Left ventricle myocardium superior (tissue), 1 donor: ENCODE results near the gene ARHGEF1. TPM values are rescaled to one million over a fixed set of nuclear protein-coding genes. Genes with fewer than 3 reads are reported as not detected.
A peak's percentile ranks its signal among the peaks of the same experiment; 100 is the strongest.

Experiments used
- ATAC-seq: fragments of 200-7000 bp; cut with Tn5 transposase; one replicate; pipeline ENCODE4 v1.9.1; 2020; ENCODE audit warnings: mild to moderate bottlenecking, moderate library complexity
- DNase-seq: peaks from one replicate; pipeline ENCODE4 v3.0.0-alpha.2; 2020
- intact Hi-C: fragments of 100-400 bp; cut with micrococcal nuclease; formaldehyde crosslinking; loops from one replicate; pipeline ENCODE4 v1.11.0; 2022
- total RNA-seq: library from RNA; stranded (reverse); fragmentation: NEBNext Ultra II Directional; extraction: Animal tissue kit (Norgen Biotek cat#: 25700); gene quantifications from one replicate; pipeline ENCODE4 v1.2.1, GENCODE V29; 2021
- donor health status: DM: no; HTN: yes; CAD: no; lungs with severe emphysema.

Gene ARHGEF1
- total RNA-seq, 1 donor from 2014 or later, result 26.9 TPM

DNA sequence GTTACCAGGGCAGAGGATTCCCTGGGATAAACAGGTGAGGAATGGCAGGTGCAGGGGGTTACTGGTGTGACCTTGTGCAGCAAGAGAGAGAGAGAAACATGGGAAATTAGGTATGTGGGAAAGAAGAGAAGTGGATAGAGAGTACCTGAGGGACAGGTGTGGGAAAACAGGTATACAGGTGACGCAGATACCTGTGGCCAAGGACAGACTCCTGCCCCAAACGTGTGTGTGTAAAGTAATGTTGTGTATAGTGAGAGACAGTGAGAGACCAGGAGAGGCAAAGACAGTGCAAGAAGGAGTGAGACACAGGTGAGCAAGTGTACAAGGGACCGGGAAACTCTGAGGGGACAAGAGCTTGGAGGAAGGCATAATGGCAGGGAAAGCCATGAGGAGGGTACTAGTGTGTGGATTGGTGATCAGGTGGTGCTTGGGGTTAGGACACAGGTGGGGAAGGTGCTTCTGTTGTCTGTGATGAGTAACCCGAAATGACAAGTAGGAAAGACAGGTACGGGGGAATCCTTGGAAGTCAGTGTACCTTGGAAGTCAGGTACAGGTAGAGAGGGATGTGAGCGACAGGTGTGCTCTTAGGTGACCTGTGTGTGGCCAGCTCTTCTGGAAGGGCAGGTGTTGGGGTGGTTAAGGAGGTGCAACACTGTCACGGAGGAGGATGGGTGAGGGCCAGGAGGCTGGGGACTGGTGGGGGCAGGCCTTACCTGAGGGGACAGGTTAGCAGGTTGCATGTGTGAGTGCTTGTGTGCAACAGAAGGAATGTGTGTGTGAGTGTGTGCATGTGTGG lies 42.4 kb downstream of the ARHGEF1 start:
- no peak for DNase-seq
- no peak for ATAC-seq
- intact Hi-C loops, result no loop called here

GRCh38 chr19:41926028-41926762 lies 43.2 kb downstream of the ARHGEF1 start:
- DNase-seq (no peak), ATAC-seq (no peak)
- intact Hi-C loops, result no loop called here

- intact Hi-C loops, result no loop called here
- no peak for ATAC-seq
- no peak for DNase-seq
Observed at GRCh38 chr19:41926763-41927496, 43.9 kb downstream of the ARHGEF1 start.

- ATAC-seq (no peak), DNase-seq (no peak)
- intact Hi-C loops, result no loop called here
Observed at GRCh38 chr19:41927497-41928192, 44.7 kb downstream of the ARHGEF1 start.

- intact Hi-C loops, result no loop called here
- DNase-seq (no peak), ATAC-seq (peak; percentile 31)
Observed at GRCh38 chr19:41928221-41928683, 45.3 kb downstream of the ARHGEF1 start, which contains the start of gene ERFL. Gene ERFL, minus strand, starts transcription at chr19:41928449. Its CDS starts 15,530 bp downstream, at chr19:41912919.

- intact Hi-C loops, result no loop called here
- DNase-seq, result no peak
- no peak for ATAC-seq
Observed at GRCh38 chr19:41928754-41929535, 46.0 kb downstream of the ARHGEF1 start.

DNA sequence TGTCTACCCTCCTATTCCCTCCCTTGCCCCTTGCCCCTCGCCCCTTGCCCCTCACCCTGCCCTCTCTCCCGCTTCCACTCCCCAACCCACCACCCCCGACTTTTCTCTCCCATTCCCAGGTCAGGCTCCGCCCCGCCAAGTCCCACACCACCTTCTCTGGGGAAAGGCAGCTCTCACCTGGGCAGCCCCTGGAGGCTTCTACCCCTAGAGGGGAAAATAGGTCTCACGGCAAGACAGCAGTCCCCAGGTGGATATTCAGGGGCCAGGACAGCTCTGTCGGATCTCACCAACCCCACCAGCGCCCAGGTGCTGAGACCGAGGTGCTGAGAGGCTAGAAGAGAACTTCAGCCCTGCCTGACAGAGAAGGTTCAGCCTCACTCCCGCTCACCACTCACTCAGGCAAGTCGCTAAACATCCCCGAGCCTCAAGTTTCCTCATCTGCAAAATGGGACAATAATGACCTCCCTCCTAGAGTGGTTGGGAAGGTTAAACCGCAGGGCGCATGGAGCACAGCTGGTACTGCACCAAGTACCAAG lies 46.6 kb downstream of the ARHGEF1 start:
- ATAC-seq (no peak), DNase-seq (no peak)
- intact Hi-C loops, result no loop called here

- ATAC-seq (no peak), DNase-seq (no peak)
- intact Hi-C loops, result no loop called here
Observed at GRCh38 chr19:41930322-41930722, 47.3 kb downstream of the ARHGEF1 start.

- no peak for DNase-seq
- intact Hi-C loops, result no loop called here
Observed at GRCh38 chr19:41930926-41931592, 48.1 kb downstream of the ARHGEF1 start.

DNA sequence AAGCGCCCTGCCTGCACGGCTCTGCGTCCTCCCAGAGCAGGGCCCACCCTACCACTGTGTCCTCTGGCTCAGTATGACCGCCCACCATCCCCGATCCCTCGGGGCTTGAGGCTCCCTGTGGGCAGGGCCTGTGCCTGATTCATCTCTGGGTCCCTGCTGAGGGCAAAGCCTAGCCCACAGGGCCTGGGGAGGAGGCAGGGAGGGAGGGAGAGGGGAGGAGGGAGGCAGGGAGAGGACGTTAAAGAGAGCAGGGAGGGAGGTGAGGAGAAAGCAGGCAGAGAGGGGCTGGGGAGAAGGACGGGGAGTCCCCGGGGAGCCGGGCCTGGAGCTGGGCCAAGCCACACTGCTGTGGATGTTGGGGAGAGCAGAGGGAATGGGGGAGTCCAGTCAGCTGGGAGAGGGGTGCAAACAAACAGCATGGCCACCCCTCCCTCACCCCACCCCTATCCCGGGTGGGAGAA lies 49.3 kb downstream of the ARHGEF1 start:
- ATAC-seq (no peak), DNase-seq (no peak)
- intact Hi-C loops, result no loop called here

More at GRCh38 chr19:41930926-41931592, 48.1 kb downstream of the ARHGEF1 start:
- ATAC-seq, result no peak

DNA sequence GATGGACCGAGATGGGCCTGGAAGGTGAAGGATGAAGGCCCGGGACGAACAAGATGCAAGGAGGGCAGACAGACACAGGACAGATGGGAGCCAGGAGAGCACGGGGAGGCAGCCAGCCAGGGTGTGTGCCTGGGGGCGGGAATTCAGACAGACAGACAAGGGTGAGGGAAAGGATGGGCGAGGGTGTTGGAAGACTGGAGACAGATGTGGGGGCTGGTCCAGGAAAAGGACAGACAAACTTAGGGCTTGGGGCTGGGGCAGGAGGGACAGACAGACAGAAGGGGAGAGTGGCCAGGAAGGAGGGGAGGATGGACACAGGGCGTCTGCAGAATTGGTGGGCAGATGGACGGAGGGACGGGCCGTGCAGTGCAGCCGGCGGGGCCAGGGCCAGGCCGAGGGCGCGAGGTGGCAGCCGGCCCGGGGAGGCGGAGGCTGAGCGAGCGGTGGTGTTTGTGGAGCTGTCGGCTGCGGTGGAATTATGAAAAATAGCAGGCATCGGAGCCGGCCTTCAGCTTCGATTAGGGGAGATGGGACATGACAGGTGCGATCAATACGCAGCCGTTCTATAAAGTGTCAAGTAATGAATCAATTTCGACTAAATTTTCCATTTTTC lies 49.8 kb downstream of the ARHGEF1 start:
- intact Hi-C loops, result no loop called here
- DNase-seq, result no peak
- ATAC-seq, result peak; percentile 32

DNA sequence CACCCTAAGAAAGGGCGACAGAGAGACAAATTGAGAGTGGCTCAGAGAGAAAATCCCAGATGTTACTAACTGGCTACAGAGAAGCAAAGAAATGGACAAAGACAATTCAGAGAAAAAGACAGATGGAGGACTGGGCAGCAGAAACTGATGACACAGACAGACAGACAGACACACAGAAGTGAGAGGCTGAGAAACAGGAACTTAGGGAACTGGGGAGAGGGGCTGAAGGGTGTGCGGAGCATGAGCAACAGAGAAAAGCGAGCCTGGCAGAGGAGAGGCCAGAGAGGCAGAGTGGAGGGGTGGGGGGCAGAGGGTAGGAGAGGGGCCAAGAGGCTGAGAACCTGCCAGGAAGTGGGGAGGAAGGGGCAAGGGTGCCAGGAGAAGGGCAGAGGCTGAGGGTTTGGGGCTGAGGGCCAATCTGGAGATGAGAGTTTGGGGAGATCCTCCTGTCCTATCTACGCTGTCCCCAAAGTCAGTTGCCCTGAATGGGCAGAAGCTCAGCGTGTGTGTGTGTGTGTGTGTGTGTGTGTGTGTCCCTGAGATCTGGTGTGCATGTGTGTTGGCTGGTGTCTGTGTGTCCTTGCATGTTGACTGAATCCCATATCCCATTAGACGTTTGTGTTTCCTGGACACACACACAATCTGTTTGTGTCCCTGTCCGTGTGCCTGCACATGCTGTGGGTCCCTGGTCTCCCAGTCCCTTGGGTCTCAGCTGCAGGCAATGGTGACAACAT lies 50.9 kb downstream of the ARHGEF1 start:
- intact Hi-C loops, result no loop called here
- DNase-seq (no peak), ATAC-seq (no peak)

GRCh38 chr19:41934849-41935374 lies 51.9 kb downstream of the ARHGEF1 start:
- intact Hi-C loops, result no loop called here
- DNase-seq, result peak; percentile 68
- ATAC-seq, result peak; percentile 75

- DNase-seq, result no peak
- intact Hi-C loops, result no loop called here
- no peak for ATAC-seq
Observed at GRCh38 chr19:41935760-41936415, 52.9 kb downstream of the ARHGEF1 start.

DNA sequence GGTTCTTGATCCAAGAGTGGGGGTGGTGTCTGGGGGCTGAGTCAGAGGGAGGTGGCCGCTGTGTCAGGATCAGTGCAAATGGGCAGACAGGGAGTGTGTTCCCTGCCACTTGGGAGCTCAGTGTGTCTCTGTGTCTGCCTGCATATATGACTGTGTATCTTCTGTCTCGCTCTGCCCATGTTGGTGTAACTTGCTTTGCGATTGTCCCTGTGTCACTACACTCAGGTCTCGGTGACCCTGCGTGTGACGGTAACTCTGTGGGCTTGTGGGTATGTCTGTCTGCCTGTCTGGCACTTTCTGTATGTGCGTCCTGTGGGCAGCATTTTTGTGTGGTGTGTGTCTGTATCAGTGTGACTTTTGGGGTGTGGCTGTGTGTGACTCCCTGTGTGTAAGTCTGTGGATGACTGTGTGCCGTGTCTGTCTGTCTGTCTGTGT lies 53.4 kb downstream of the ARHGEF1 start:
- ATAC-seq (no peak), DNase-seq (no peak)
- intact Hi-C loops, result no loop called here

- ATAC-seq (no peak), DNase-seq (no peak)
- intact Hi-C loops, result no loop called here
Observed at GRCh38 chr19:41936961-41937360, 54.0 kb downstream of the ARHGEF1 start.
